Measurements from ENCODE around the gene TPX2. TPM values are rescaled to one million over a fixed set of nuclear protein-coding genes. Genes with fewer than 3 reads are reported as not detected.

Gene TPX2
- total RNA-seq, 2 donors from 2014 or later: 122 to 142 TPM

DNA sequence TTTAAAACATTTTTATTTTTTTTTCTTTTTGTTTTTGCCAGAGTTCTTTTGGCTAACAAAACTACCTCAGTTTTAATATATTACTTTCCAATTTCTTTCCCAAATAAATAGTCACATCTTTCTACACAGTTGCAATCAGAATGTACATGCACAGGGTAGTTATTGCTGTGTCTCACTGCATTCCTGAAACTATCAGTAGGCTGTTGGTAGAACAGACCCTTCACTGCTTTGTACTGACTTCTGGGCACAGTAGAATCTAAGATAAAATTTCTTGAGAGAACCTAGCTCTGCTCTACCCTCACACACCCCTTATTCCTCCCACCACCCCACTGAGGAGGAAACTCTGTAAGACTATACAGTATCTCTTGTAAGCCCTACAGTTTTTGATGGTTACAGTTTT lies 19.9 kb downstream of the TPX2 start:
- Mint-ChIP-seq H3K4me1 (no peaks in the 10 kb centered on the region), H3K27ac (no peak overlapping the region), H3K9me3 (no peaks in the 10 kb centered on the region), H3K27me3 (no peaks in the 10 kb centered on the region), H3K36me3 (ENCODE audit: low read depth) (peaks cover 51% of the 10 kb centered on the region), H3K4me3 (no peak overlapping the region)
- no peak for ATAC-seq (replicated peaks)

DNA sequence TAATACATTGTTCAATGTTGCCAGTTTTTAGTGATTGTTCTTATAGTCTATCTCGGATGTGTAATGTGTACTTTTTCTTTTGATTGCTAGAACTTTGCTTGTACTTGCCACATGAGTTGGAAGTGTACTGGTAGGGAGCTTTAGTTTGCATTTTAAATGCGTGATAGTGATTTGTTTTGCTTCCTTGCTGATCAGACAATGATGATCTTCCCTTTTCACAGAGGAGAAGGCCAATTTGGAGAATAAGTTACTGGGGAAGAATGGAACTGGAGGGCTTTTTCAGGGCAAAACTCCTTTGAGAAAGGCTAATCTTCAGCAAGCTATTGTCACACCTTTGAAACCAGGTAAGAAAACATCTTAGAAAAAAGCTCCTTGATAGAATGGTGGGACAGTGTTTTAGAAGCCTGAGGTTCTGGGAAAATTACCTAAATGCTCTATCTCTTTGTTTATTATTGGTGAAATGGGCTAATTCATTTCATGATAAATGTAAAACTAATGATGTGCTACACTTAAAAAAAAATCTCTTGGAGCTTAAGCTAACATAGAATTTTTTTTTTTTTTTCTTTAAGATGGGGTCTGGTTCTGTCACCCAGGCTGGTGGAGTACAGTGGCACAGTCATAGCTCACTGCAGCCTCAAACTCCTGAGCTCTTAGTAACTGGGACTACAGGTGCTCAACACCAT lies 20.9 kb downstream of the TPX2 start:
- no peak for ATAC-seq (replicated peaks)
- Mint-ChIP-seq H3K36me3 (ENCODE audit: low read depth) (peaks cover 55% of the 10 kb centered on the region), H3K4me3 (no peak overlapping the region), H3K27me3 (no peaks in the 10 kb centered on the region), H3K4me1 (no peaks in the 10 kb centered on the region), H3K9me3 (no peaks in the 10 kb centered on the region), H3K27ac (no peak overlapping the region)

DNA sequence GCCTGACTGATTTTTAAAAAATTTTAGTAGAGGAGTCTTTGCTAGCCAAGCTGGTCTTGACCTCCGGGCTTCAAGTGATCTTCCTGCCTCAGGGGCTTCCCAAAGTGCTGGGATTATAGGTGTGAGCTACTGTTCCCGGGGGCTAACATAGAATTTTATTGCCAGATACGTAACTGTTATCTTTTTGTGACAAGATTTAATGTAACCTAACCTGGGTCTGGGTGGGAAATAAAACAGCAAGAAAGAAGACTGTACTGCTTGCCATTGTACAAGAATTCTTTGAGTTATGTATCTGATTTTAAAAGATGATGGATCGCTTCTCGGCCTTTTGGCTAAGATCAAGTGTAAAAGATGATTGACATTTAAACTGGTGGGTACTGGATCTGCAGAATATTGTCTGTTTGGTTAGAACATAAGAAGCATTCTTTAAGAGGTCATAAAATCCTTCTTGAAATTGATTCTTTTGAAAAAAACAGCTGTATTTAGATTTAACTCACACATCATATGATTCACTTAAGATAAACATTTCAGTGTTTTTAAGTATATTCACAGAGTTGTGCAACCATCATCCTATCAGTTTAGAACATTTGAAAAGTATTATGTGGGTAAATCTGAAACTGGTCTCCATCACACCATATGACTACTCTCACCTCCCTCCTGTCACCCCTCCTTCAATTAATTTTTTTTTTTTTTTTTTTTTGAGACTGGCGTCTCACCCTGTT lies 21.6 kb downstream of the TPX2 start:
- no peaks in the 10 kb centered on the region for H3K4me1 Mint-ChIP-seq
- no peak overlapping the region for H3K4me3 Mint-ChIP-seq
- H3K27me3 Mint-ChIP-seq: no peaks in the 10 kb centered on the region
- H3K27ac Mint-ChIP-seq: no peak overlapping the region
- no peaks in the 10 kb centered on the region for H3K9me3 Mint-ChIP-seq
- peaks cover 62% of the 10 kb centered on the region for H3K36me3 Mint-ChIP-seq (ENCODE audit: low read depth)
- no peak for ATAC-seq (replicated peaks)

- Mint-ChIP-seq H3K4me1 (peaks cover 3% of the 10 kb centered on the region), H3K4me3 (no peak overlapping the region), H3K27me3 (no peaks in the 10 kb centered on the region), H3K36me3 (ENCODE audit: low read depth) (peaks cover 68% of the 10 kb centered on the region), H3K27ac (no peak overlapping the region), H3K9me3 (no peaks in the 10 kb centered on the region)
- no peak for ATAC-seq (replicated peaks)
Observed at GRCh38 chr20:31764641-31765305, 25.7 kb downstream of the TPX2 start.

DNA sequence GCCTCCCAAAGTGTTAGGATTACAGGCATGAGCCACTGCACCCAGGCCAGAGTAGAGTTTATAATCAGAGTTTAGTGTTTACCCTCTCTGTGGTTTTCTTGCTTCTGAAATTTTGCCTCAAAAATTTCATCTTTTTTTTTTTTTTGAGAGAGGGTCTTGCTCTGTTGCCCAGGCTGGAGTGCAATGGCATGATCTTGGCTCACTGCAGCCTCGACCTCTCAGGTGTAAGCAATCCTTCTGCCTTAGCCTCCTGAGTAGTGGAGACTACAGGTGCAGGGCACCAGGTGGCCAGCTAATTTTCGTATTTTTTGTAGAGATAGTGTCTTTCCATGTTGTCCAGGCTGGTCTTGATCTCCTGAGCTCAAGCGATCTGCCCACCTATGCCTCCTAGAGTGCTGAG lies 28.7 kb downstream of the TPX2 start:
- no peak overlapping the region for H3K27ac Mint-ChIP-seq
- no peak for ATAC-seq (replicated peaks)
- H3K27me3 Mint-ChIP-seq: no peaks in the 10 kb centered on the region
- H3K9me3 Mint-ChIP-seq: no peaks in the 10 kb centered on the region
- H3K4me1 Mint-ChIP-seq: peaks cover 4% of the 10 kb centered on the region
- H3K36me3 Mint-ChIP-seq (ENCODE audit: low read depth): peaks cover 77% of the 10 kb centered on the region
- H3K4me3 Mint-ChIP-seq: no peak overlapping the region

DNA sequence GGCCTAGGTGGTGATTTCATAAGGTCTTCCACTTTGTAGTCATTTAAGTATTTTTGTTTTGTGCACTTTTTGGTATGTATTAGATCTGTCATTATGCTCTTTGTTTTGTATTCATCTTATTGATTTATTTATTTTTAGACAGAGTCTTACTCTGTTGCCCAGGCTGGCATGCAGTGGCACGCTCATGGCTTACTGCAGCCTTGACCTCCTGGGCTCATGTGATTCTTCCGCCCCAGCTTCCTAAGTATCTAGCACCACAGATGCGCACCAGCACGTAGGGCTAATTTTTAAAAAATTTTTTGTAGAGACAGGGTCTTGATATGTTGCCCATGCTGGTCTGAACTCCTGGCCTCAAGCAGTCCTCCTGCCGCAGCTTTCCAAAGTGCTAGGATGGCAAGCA lies 30.6 kb downstream of the TPX2 start:
- no peak overlapping the region for H3K27ac Mint-ChIP-seq

DNA sequence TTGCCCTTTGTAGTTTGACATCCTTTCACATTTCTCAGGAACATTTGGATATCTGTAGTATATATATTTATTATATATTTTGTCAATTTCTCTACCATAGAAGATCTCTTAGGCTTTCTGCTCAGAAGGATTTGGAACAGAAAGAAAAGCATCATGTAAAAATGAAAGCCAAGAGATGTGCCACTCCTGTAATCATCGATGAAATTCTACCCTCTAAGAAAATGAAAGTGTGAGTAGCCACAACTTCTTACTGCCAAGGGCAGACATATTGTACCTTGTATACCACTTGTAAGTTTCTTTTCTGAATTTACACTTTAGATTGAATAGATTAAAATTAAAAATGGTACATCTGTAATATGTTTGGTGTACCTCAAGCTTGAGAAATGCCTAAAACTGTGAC lies 31.2 kb downstream of the TPX2 start:
- peaks cover 88% of the 10 kb centered on the region for H3K36me3 Mint-ChIP-seq (ENCODE audit: low read depth)
- no peak for ATAC-seq (replicated peaks)
- no peaks in the 10 kb centered on the region for H3K27me3 Mint-ChIP-seq
- H3K4me1 Mint-ChIP-seq: peaks cover 4% of the 10 kb centered on the region
- H3K27ac Mint-ChIP-seq: no peak overlapping the region
- H3K9me3 Mint-ChIP-seq: no peaks in the 10 kb centered on the region
- no peak overlapping the region for H3K4me3 Mint-ChIP-seq

More for the DNA sequence above, 30.6 kb downstream of the TPX2 start:
- no peak for ATAC-seq (replicated peaks)
- Mint-ChIP-seq H3K9me3 (no peaks in the 10 kb centered on the region), H3K36me3 (ENCODE audit: low read depth) (peaks cover 93% of the 10 kb centered on the region), H3K4me3 (peak overlapping the region; percentile 20), H3K4me1 (peaks cover 4% of the 10 kb centered on the region), H3K27me3 (no peaks in the 10 kb centered on the region)

- Mint-ChIP-seq H3K27ac (no peak overlapping the region), H3K4me1 (peaks cover 4% of the 10 kb centered on the region), H3K36me3 (ENCODE audit: low read depth) (peaks cover 93% of the 10 kb centered on the region), H3K27me3 (no peaks in the 10 kb centered on the region), H3K4me3 (no peak overlapping the region), H3K9me3 (no peaks in the 10 kb centered on the region)
- no peak for ATAC-seq (replicated peaks)
Observed at GRCh38 chr20:31774408-31774807, 35.3 kb downstream of the TPX2 start.

- no peak for ATAC-seq (replicated peaks)
- Mint-ChIP-seq H3K4me1 (no peaks in the 10 kb centered on the region), H3K27me3 (no peaks in the 10 kb centered on the region), H3K36me3 (ENCODE audit: low read depth) (peaks cover 84% of the 10 kb centered on the region), H3K9me3 (no peaks in the 10 kb centered on the region), H3K4me3 (no peak overlapping the region), H3K27ac (no peak overlapping the region)
Observed at GRCh38 chr20:31780839-31781238, 41.7 kb downstream of the TPX2 start.

GRCh38 chr20:31781945-31782344 lies 42.9 kb downstream of the TPX2 start:
- H3K36me3 Mint-ChIP-seq (ENCODE audit: low read depth): peaks cover 83% of the 10 kb centered on the region
- ATAC-seq (replicated peaks): no peak
- H3K4me1 Mint-ChIP-seq: no peaks in the 10 kb centered on the region
- no peaks in the 10 kb centered on the region for H3K27me3 Mint-ChIP-seq
- no peak overlapping the region for H3K4me3 Mint-ChIP-seq
- no peak overlapping the region for H3K27ac Mint-ChIP-seq
- H3K9me3 Mint-ChIP-seq: no peaks in the 10 kb centered on the region

- Mint-ChIP-seq H3K27me3 (no peaks in the 10 kb centered on the region), H3K9me3 (no peaks in the 10 kb centered on the region), H3K4me3 (no peak overlapping the region), H3K36me3 (ENCODE audit: low read depth) (peaks cover 80% of the 10 kb centered on the region), H3K4me1 (no peaks in the 10 kb centered on the region), H3K27ac (no peak overlapping the region)
- ATAC-seq (replicated peaks): no peak
Observed at GRCh38 chr20:31784354-31785044, 45.4 kb downstream of the TPX2 start.

GRCh38 chr20:31785089-31785488 lies 46.0 kb downstream of the TPX2 start:
- no peaks in the 10 kb centered on the region for H3K4me1 Mint-ChIP-seq
- H3K36me3 Mint-ChIP-seq (ENCODE audit: low read depth): peaks cover 75% of the 10 kb centered on the region
- ATAC-seq (replicated peaks): no peak
- H3K4me3 Mint-ChIP-seq: no peak overlapping the region
- no peaks in the 10 kb centered on the region for H3K9me3 Mint-ChIP-seq
- no peaks in the 10 kb centered on the region for H3K27me3 Mint-ChIP-seq
- no peak overlapping the region for H3K27ac Mint-ChIP-seq

GRCh38 chr20:31788578-31788977 lies 49.5 kb downstream of the TPX2 start:
- Mint-ChIP-seq H3K27ac (no peak overlapping the region), H3K4me3 (no peak overlapping the region), H3K27me3 (no peaks in the 10 kb centered on the region), H3K4me1 (no peaks in the 10 kb centered on the region), H3K36me3 (ENCODE audit: low read depth) (peaks cover 68% of the 10 kb centered on the region), H3K9me3 (no peaks in the 10 kb centered on the region)
- peak; percentile 19 for ATAC-seq (replicated peaks)

DNA sequence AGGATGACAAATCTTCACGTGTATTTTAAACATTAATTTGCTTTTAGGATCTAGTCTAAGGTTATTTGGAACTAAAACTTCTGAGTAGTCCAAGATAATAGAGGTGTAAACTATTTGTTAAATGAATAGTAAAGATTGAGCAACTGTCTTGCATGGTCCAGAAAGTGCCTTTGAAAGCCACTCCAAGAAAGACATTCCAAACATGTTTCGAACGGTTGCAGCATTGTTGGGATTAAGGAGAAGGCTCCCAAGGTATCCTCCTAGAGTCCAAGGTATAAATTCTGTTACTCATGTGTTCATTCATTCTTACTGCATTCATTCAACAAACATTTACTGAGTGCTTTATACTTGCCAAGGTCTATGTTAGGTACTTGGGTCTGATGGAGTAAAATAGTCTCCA lies 51.3 kb downstream of the TPX2 start:
- H3K4me3 Mint-ChIP-seq: no peak overlapping the region
- H3K27me3 Mint-ChIP-seq: no peaks in the 10 kb centered on the region
- no peaks in the 10 kb centered on the region for H3K9me3 Mint-ChIP-seq
- H3K27ac Mint-ChIP-seq: no peak overlapping the region
- no peak for ATAC-seq (replicated peaks)
- H3K4me1 Mint-ChIP-seq: no peaks in the 10 kb centered on the region
- peaks cover 68% of the 10 kb centered on the region for H3K36me3 Mint-ChIP-seq (ENCODE audit: low read depth)
